Loucy (cell line): ENCODE results near the gene PASD1.
"Not testable (repeated sequence)": the region's sequence is repeated elsewhere in the genome, so short reads cannot be mapped to it uniquely, and the experiment has no call there.

Experiments used
- EZH2phosphoT487 ChIP-seq: fragments of 200-600 bp; IDR thresholded peaks from 2 replicates; pipeline ENCODE4 v1.6.1; 2018; ENCODE audit warnings: antibody characterized with exemption, mild to moderate bottlenecking, moderate library complexity, borderline replicate concordance
- TF ChIP-seq, protein P1 (sequence below): fragments of 200-600 bp; sonication (generic); conservative IDR thresholded peaks from 2 replicates; pipeline ENCODE4 v1.5.1; 2014; ENCODE audit warnings: mild to moderate bottlenecking, antibody characterized with exemption, low read length

DNA sequence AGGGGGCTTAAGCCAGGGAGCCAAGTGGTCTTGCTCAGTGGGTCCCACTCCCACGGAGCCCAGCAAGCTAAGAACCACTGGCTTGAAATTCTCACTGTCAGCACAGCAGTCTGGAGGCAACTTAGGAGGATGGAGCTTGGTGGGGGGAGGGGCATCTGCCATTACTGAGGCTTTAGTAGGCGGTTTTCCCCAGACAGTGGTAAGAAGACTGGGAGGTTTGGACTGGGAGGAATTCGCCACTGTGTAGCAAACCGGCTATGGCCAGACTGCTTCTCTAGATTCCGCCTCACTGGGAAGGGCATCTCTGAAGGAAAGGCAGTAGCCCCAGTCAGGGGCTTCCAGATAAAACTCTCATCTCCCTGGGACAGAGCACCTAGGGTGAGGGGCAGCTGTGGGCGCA is 17.2 kb upstream of the PASD1 start:
- TF ChIP-seq, protein P1, sequence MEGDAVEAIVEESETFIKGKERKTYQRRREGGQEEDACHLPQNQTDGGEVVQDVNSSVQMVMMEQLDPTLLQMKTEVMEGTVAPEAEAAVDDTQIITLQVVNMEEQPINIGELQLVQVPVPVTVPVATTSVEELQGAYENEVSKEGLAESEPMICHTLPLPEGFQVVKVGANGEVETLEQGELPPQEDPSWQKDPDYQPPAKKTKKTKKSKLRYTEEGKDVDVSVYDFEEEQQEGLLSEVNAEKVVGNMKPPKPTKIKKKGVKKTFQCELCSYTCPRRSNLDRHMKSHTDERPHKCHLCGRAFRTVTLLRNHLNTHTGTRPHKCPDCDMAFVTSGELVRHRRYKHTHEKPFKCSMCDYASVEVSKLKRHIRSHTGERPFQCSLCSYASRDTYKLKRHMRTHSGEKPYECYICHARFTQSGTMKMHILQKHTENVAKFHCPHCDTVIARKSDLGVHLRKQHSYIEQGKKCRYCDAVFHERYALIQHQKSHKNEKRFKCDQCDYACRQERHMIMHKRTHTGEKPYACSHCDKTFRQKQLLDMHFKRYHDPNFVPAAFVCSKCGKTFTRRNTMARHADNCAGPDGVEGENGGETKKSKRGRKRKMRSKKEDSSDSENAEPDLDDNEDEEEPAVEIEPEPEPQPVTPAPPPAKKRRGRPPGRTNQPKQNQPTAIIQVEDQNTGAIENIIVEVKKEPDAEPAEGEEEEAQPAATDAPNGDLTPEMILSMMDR = not testable (repeated sequence)
- not testable (repeated sequence) for TF ChIP-seq EZH2phosphoT487
